Measurements from ENCODE around the gene CEACAM1.

DNA sequence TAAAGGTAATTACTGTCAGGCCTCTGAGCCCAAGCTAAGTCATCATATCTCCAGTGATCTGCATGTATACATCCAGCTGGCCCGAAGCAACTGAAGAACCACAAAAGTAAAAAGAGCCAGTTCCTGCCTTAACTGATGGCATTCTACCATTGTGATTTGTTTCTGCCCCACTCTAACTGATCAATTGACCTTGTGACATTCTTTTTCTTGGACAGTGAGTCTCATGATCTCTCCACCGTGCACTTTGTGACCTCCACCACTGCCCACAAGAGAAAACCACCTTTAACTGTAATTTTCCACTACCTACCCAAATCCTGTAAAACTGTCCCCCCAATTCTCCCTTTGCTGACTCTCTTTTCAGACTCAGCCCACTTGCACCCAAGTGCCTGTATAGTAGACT lies 68.4 kb downstream of the CEACAM1 start:
- TF ChIP-seq, protein P1, sequence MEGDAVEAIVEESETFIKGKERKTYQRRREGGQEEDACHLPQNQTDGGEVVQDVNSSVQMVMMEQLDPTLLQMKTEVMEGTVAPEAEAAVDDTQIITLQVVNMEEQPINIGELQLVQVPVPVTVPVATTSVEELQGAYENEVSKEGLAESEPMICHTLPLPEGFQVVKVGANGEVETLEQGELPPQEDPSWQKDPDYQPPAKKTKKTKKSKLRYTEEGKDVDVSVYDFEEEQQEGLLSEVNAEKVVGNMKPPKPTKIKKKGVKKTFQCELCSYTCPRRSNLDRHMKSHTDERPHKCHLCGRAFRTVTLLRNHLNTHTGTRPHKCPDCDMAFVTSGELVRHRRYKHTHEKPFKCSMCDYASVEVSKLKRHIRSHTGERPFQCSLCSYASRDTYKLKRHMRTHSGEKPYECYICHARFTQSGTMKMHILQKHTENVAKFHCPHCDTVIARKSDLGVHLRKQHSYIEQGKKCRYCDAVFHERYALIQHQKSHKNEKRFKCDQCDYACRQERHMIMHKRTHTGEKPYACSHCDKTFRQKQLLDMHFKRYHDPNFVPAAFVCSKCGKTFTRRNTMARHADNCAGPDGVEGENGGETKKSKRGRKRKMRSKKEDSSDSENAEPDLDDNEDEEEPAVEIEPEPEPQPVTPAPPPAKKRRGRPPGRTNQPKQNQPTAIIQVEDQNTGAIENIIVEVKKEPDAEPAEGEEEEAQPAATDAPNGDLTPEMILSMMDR (conservative IDR thresholded peaks at IDR 0.05): no peak
- no peak for TF ChIP-seq ZFX (IDR thresholded peaks at IDR 0.05)

All from C4-2B (cell line).